GM19239 (cell line): Measurements from ENCODE around the gene RAB1A.
"Not testable (repeated sequence)": the region's sequence is repeated elsewhere in the genome, so short reads cannot be mapped to it uniquely, and the experiment has no call there.

Experiments
- DNase-seq: peaks from one replicate; pipeline ENCODE4 v3.0.0; 2011; ENCODE audit warnings: low spot score; ENCODE audit not compliant: insufficient read length
- FAIRE-seq: peaks from 2 replicates; lab custom pipeline; 2011; peaks lifted over from hg19 to GRCh38; lab: Jason Lieb, UNC

The RAB1A gene

DNA sequence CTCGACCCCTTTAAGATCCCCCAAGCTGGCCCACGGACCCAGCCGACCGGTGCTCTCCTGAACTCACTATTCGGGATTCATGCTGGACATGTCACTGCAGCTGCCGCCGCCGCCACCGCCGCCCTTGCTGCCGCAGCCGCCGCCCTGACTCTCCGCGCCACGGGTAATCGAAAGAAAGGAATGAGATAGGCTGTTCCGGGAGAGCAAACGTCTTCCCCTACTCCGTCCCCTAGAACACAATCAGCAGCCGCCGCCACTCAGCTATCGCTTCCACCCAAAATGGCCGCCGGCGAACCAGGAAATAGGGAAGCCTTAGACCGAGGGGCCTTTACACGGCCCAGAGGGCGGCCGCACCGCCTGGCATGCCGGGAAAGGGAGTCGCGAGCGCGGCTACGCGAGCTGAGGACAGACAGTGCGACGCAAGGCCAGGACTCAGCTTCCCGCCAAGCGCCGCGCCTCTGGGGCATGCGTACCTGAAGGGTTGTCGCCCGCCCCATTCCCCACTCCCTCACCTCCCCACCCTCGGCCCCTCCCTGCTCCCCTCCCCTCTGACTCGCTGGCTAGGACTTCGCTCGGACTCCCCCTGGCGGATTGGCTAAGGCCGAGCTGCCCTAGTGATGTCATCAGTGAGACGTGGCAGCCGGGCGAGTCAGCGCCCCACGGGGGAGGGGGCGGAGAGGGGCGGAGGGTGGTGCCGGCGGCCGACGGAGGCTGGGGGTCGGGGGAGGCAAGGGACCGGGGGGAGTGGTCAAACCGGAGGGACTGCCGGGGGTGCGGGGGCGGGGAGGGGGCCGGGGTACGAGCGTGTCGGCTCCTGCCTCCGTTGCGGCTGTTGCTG lies at the start of gene RAB1A:
Gene RAB1A, minus strand, starts transcription at position 281 of the 838 bp plus-strand sequence. Its CDS starts 191 bp downstream, at position 90.
- peak; percentile 92 for DNase-seq
- FAIRE-seq = peak; percentile 99

DNA sequence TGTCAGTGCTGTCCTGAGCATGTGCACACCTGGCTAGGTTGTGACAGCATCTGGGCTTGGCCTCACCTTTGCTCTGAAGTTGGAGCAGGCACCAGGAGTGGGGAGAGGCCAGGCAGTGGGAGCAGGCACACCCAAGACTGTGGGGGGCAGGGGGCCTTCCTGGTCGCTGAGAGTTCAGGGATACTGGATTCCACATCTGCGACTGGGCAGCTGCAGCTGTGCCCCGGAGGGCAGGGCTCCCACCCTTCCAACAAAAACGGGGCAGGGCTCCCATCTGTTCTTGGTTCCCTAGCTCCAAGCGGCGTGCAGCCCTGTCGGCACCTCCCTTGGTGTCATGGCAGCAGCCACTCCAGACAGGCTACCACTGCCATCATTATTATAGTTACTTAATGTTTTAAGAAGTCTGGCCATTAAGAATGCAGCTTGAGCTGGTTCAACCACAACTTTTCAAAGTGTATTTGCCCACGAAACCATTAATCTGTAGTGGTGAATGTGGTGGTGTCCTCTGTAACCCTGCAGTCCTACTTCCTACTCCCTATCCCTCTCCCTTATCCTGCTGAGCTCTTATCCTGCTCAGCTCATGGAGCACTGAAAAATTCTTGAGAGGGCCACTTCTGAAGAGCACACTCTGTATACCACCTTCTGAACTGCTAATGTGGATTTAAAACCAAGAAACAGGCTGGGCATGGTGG lies 48.0 kb upstream of the RAB1A start:
- FAIRE-seq (no peak), DNase-seq (no peak)

DNA sequence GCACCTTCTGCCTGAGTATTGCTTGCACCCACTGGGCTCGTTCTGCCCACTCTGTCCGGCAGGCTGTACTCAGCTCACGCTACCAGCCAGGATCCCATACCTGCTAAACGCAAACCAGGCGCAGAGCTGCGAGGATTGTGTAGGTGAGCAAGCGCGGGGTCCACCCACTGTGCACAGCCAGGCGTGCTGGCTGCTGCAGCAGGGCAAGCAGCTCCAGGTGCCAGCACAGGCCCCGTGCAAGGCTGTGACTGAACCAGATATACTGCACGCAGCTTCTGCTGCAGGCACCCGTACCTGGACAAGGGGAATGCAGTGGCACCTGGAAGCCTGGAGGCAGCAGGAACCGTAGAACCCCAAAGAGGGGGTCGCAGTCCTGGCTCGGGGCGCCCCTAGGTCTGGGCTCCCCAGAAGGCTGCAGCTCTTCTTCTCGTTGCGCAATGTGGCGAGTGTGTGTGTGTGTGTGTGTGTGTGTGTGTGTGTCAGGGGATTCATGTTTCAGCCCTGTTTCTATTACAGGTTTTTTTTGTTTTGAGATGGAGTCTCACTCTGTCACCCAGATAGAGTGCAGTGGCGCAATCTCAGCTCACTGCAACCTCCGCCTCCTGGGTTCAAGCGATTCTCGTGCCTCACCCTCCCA lies 46.1 kb upstream of the RAB1A start:
- DNase-seq = no peak
- FAIRE-seq = no peak

DNA sequence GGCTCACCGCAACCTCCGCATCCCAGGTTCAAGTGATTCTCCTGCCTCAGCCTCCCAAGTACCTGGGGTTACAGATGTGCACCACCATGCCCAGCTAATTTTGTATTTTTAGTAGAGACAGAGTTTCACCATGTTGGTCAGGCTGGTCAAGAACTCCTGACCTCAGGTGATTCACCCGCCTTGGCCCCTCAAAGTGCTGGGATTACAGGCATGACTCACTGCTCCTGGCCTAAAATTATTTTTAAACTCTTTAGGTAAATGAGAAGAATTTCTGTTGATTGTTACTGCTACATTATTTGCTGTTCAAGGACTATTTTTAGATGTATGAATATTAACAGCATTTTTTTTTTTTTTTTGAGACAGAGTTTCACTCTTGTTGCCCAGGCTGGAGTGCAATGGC lies 44.1 kb upstream of the RAB1A start:
- not testable (repeated sequence) for DNase-seq, FAIRE-seq

DNA sequence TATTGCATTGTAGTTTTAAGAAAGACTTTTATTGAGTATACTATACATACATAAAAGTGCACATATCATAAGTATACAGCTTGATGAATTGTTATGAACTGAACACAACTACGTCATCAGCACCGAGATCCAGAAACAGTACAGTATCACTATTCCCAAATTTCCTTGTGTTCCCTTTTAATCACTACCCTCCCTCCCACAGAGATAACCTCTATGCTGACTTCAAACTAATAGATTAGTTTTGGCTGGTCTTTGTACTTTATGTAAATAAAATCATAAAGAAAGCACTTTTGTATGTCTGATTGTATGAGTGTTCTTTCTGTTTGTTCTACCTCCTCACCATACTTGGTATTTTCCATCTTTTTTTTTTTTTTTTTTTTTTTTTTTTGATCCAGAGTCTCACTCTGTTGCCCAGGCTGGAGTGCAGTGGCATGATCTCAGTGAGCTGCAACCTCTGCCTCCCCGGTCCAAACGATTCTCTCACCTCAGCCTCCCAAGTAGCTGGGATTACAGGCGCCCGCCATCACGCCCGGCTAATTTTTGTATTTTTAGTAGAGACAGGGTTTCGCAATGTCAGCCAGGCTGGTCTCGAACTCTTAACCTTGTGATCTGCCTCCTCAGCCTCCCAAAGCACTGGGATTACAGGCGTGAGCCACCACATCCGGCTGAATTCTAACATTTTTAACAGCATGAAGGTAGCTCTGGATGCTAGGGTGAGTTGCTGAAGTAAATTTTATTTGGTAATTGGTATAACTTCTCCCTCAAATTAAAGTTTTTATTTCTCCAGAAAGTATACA lies 43.3 kb upstream of the RAB1A start:
- DNase-seq (no peak), FAIRE-seq (no peak)

DNA sequence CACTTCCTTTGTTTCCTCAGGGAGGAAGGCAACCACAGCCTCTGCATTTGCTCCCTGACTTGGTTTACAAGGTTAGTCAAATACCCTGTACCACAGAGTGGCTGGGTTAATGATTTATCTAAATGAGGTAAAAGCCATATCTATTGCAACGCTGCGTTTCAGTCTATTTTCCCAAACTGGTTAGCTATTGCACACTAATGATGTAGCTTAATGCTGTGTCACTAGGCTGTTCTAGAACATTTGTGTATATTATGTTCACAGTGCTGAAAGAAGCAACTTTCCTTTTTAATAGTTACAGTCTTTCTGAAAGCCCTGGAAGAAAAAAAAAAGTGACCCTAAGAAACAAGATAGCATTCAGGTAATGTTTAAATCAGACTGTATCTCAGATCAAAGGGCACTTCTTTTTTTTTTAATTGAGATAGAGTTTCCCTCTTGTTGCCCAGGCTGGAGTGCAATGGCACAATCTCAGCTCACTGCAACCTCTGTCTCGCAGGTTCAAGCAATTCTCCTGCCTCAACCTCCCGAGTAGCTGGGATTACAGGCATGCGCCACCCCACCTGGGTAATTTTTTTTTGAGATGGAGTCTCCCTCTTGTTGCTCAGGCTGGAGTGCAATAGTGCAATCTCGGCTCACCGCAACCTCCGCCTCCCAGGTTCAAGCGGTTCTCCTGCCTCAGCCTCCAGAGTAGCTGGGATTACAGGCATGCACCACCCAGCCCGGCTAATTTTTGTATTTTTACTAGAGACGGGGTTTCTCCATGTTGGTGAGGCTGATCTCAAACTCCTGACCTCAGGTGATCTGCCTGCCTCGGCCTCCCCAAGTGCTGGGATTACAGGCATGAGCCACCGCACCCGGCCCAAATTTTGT lies 40.9 kb upstream of the RAB1A start:
- not testable (repeated sequence) for DNase-seq, FAIRE-seq

DNA sequence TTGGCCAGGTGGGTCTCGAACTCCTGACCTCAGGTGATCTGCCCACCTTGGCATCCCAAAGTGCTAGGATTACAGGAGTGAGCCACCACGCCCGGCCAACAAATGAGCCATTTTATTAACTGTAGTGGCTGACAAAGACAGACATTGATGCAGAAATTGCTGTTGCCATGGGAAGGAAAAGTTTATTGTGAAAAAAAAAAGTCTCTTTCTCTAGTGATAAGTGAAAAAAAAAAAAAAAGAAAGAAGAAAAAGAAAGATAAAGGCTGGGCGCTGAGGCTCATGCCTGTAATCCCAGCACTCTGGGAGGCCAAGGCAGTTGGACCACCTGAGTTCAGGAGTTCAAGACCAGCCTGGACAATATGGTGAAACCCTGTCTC lies 39.8 kb upstream of the RAB1A start:
- DNase-seq = no peak
- FAIRE-seq = no peak

DNA sequence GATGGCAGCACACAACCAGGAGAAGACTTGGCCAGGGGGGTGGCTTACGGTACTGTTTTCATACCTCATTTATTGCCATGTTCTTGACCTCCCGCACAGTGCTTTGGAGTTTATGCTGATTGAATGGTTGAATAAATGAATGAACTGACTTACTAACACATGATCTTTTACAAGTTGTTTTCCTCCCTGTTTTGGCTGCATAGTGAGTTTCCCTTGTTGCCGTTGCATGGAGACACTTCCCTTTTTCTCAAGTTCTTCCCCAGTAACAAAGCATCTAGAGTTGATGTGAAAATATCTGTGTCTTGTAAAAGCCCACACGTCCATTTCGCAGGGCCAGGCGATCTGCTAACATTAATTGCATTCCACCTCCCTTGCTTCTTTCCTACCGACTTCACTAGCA lies 35.7 kb upstream of the RAB1A start:
- no peak for DNase-seq
- FAIRE-seq = no peak

DNA sequence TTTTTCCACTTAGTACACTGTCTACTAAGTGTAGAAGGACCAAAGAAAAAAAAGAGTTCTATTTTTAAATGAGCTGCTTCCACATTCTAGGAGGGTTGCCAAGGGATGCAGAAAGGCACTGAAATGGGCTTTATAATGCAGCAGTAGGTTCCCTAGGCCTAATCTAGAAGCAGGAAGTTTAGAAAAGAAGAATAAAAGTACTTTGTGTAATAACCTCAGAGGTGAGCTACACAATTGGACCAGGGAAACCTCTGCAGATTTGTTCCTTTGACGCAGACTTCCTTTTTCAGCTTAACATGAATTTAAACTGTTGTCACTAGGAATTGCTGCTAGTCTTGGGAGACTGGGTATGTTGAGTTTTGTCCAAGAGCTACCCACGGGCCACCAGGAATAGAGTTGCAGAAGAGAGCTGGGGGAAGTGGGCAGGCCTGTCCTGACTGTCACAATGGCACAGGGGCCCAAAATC lies 34.6 kb upstream of the RAB1A start:
- FAIRE-seq = no peak

DNA sequence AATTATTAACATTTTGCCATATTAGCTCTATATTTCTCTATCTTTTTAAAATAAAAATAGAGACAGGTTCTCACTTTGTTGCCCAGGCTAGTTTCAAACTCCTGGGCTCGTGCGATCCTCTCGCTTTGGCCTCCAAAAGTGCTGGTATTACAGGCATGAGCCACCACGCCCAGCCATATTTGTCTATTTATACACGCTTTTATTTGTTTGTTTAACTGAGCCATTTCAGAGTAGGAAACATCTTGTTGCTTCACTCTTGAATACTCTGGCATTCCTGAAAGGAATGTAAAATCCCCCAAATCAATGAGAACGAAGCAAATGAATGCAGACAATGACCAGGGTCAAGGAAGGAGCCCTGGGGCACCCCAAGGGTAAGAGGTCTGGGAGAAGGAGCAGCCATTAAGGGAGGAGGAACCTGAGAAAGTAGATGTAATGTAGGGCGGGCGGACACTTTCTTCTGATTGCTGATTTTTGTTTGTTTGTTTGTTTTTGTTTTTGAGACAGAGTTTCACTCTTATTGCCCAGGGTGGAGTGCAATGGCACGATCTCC lies 31.7 kb upstream of the RAB1A start:
- no peak for FAIRE-seq

More for the DNA sequence above, 34.6 kb upstream of the RAB1A start:
- DNase-seq = no peak

DNA sequence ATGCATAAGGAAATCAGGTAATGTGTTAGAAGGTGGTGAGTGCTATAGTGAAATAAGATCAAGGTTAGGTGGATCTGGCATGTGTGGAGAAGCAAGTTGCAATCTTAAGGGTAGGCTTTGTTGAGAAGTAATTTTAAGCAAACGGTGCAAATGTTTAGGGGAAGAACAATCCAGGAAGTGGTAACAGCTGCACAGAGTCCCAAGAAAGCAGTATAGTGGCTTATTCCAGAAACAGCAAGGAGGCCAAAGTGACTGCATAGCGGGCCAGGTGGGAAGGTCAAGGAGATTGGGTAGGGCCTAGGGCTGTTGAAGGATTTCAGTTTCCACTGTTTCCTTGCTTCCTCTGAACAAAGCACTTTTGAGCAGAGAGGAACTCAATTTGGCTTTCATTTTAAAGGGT lies 30.0 kb upstream of the RAB1A start:
- DNase-seq (no peak), FAIRE-seq (no peak)

More for the DNA sequence above, 31.7 kb upstream of the RAB1A start:
- no peak for DNase-seq

DNA sequence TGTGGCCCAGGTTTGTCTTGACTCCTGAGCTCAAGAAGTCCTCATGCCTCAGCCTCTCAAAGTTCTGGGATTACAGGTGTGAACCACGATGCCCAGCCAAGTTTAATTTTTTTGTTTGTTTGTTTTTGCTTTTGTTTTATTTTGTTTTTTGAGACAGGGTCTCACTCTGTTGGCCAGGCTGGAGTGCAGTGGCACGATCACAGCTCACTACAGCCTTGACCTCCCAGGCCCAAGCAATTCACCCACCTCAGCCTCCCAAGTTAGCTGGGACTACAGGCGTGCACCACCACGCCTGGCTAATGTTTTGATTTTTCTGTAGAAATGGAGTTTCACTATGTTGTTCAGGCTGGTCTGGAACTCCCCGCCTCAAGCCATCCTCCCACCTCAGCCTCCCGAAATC lies 29.4 kb upstream of the RAB1A start:
- FAIRE-seq = no peak
- DNase-seq = no peak

DNA sequence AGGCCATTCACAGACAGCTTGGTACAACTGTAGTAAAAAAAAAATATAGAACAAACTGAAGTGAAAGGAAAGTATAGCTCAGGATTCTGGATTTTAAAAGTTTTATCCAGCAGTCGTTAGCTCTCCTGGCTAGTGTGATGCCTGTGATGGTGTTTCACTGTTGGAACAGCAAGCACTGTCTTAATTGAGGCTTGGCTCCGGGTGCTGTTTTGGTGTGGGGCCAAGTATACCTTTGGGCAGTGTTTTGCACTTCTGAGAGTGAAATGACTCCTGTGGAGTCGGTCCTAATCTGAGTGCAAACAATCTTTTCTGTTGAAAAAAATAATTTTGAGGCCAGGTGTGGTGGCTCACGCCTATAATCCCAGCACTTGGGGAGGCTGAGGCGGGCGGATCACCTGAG lies 28.7 kb upstream of the RAB1A start:
- DNase-seq = no peak
- FAIRE-seq = no peak

DNA sequence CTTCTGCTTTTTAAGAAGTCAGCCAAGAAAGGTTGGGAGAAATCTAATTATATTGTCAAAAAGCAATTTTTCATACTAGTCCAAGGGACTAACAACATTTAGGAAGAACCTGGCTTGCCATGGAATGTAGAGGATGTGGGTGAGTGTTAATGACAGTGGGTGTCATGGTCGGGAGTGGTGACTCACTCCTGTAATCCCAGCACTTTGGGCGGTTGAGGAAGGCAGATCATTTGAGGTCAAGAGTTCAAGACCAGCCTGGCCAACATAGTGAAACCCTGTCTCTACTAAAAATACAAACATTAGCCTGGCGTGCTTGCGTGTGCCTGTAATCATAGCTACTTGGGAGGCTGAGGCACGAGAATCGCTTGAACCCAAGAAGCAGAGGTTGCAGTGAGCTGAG lies 27.9 kb upstream of the RAB1A start:
- not testable (repeated sequence) for DNase-seq, FAIRE-seq

DNA sequence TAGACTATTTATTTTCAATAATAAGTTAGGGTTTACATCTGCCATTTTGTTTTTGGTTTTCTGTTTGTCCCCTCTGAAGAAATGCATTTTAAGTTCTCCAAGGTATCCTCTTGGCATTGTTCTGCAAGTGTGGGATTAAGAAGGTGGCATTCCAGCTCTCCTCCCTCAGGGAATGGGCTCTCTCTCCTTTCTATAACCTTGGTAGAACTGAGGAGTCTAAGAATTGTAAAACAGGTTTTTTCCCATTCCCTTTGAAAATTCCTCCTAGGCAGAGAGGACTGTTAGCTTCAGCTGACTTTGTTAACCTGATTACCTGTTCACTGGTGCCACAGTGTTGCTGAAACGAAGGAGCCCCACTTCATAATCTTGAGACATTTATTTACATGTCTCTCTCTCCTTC lies 26.1 kb upstream of the RAB1A start:
- DNase-seq (no peak), FAIRE-seq (no peak)

DNA sequence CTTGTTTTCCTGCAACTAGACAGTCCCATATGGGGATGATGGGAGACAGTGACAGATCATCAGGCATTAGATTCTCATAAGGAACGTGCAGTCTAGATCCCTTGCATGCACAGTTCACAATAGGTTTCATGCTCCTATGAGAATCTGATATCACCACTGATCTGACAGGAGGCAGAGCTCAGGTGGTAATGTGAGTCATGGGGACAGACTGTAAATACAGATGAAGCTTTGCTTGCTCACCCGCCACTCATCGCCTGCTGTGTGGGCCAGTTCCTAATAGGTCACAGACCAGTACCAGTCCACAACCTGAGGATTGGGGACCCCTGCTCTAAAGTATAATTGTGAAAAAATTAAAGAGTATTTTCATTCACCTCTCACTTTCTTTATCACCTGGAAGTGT lies 23.6 kb upstream of the RAB1A start:
- FAIRE-seq (no peak), DNase-seq (no peak)

DNA sequence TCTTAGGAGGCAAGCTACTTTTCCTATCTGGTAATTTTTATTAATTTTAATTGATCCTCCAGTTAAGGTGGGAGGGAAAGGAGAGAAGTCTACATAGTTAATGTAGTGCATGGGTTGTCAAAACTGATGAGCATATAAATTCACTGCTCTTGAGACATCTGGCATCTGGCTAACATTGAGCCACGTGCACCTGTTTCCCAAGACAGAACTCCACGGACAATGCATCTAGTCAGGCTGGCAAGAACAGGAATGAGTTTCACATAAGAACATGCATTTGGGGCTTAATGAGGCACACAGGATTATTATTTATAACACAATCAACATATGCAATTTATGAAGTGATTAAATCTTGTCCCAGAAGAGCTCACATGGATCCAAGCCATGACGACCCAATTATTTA lies 16.2 kb upstream of the RAB1A start:
- DNase-seq = no peak
- no peak for FAIRE-seq

DNA sequence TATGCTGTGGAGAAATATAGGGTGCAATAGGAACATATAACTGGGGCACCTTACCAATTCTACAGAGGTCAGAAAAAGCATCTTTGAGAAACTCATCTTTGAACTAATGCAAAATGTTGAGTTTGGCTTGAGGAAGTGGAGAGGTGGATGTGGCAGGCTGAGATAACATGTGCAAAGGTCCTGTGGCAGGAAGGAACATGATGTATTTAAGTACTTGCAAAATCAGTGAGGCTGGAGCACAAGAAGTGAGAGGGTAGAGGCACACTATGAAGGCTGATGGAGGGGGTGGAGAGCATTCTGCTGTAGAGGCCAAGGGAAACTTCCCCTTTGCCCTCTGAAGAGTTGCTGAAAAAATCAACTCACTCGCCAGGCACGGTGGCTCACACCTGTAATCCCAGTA lies 14.7 kb upstream of the RAB1A start:
- DNase-seq (no peak), FAIRE-seq (no peak)

DNA sequence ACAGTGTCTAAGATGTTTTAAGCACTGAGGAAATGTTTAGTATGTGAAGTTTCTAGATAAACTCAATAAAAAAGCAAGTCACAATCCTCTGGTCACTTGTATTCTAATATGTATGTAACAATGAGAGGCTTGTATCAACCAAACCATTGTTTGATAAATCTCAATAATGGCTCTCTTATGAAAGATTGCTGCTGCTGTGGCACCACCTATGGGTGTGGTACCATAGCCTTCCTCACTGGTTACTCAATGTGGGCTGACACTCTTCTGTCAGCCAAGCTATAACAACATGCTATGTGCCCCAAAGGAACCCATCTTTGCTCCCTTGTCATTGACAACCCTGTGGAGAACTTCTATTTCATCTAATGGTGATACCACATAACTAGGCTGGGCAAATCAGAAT lies 12.6 kb upstream of the RAB1A start:
- no peak for FAIRE-seq
- no peak for DNase-seq
